ENCODE data around the gene FGFRL1.

FGFRL1 gene

GRCh38 chr4:1047106-1047975 is 35.9 kb downstream of the FGFRL1 start:
- no peak for TF ChIP-seq CTCF (conservative IDR thresholded peaks at IDR 0.05; ENCODE audit: control insufficient read depth, insufficient read depth, low read depth, low read length)
- H3K4me3 ChIP-seq (ENCODE audit: control insufficient read depth, low read depth, low read length) = no peak overlapping the region
- DNase-seq (ENCODE audit: low read depth) = no peak

GRCh38 chr4:1047976-1048772 is 36.7 kb downstream of the FGFRL1 start:
- no peak for TF ChIP-seq CTCF (conservative IDR thresholded peaks at IDR 0.05; ENCODE audit: control insufficient read depth, insufficient read depth, low read depth, low read length)
- H3K4me3 ChIP-seq (ENCODE audit: control insufficient read depth, low read depth, low read length) = no peak overlapping the region
- no peak for DNase-seq (ENCODE audit: low read depth)

- DNase-seq (ENCODE audit: low read depth) = no peak
- no peak overlapping the region for H3K4me3 ChIP-seq (ENCODE audit: control insufficient read depth, low read depth, low read length)
- no peak for TF ChIP-seq CTCF (conservative IDR thresholded peaks at IDR 0.05; ENCODE audit: control insufficient read depth, insufficient read depth, low read depth, low read length)
Observed at GRCh38 chr4:1048773-1049590, 37.6 kb downstream of the FGFRL1 start.

- H3K4me3 ChIP-seq (ENCODE audit: control insufficient read depth, low read depth, low read length) = no peak overlapping the region
- no peak for DNase-seq (ENCODE audit: low read depth)
- no peak for TF ChIP-seq CTCF (conservative IDR thresholded peaks at IDR 0.05; ENCODE audit: control insufficient read depth, insufficient read depth, low read depth, low read length)
Observed at GRCh38 chr4:1049591-1049905, 38.1 kb downstream of the FGFRL1 start.

GRCh38 chr4:1050486-1051213 is 39.2 kb downstream of the FGFRL1 start:
- no peak overlapping the region for H3K4me3 ChIP-seq (ENCODE audit: control insufficient read depth, low read depth, low read length)
- no peak for DNase-seq (ENCODE audit: low read depth)

More at GRCh38 chr4:1050486-1051213, 39.2 kb downstream of the FGFRL1 start:
- no peak for TF ChIP-seq CTCF (conservative IDR thresholded peaks at IDR 0.05; ENCODE audit: control insufficient read depth, insufficient read depth, low read depth, low read length)
